A673 (cell line): ENCODE measurements around the gene BCL2.

ENCODE experiments used
- CTCF ChIP-seq: fragments of 300-800, 200-600 bp; sonication (generic); conservative IDR thresholded peaks from 2 replicates; pipeline ENCODE4 v1.5.1; 2017; ENCODE audit warnings: low read depth, mild to moderate bottlenecking, antibody characterized with exemption, low read length, moderate library complexity, mixed read lengths
- EZH2 ChIP-seq: fragments of 200-600 bp; sonication (generic); IDR thresholded peaks from 2 replicates; pipeline ENCODE4 v1.6.1; 2017; ENCODE audit warnings: borderline replicate concordance, low read depth, mild to moderate bottlenecking, mixed read lengths, antibody characterized with exemption, low read length; ENCODE audit not compliant: poor library complexity, severe bottlenecking

DNA sequence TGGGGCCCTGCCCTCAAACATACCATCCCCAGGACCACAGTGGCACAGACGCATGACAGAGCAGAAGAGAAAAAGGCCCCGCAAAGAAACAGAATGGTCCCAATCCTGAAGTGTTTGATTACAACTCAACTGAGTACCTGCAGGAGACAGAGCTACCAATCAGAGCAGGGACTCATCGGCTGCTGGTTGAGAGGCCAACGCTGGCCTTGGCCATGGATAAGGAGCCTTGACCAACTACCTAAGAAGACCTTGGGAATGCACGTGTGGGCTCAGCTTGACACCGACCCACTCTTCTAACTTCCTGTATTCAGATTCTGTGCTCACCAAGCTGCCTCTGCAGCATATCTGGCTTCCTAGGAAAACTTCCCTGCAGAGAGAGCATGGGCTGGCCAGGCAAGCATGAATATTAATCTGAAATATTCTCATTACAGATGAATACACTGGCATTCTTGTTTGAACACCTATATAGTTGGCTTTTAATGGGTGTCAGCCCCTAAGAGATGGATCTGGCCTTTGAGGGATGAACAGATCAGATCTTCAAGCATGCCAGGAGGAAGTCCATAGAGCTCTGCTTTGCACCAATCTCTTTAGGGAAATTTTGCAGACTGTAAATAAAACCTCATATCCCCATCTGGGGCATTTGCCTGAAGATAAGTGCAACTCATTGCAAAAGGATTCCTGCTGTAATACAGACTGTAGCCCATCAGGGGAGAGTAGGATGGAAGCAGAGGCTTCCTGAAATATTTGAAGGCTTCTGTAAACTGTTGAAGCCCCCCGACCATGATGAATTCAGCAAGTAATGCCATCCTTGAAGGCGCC is 135.4 kb downstream of the BCL2 start:
- TF ChIP-seq CTCF (no peak), EZH2 (no peak)
